Ectodermal cell (in vitro differentiated cells): Measurements from ENCODE around the gene ATRN.

Source experiments
- H3K27ac ChIP-seq: 2 replicates; pipeline ENCODE4 v1.7.0; 2013; ENCODE audit warnings: mild to moderate bottlenecking, low read depth, low read length; ENCODE audit not compliant: insufficient read depth, poor library complexity, severe bottlenecking
- H3K27me3 ChIP-seq: 2 replicates; pipeline ENCODE4 v1.7.0; 2013; ENCODE audit warnings: mild to moderate bottlenecking, low read length; ENCODE audit not compliant: insufficient read depth, control insufficient read depth, poor library complexity, severe bottlenecking
- H3K36me3 ChIP-seq: one replicate; pipeline ENCODE4 v1.7.0; 2013; ENCODE audit warnings: low read length; ENCODE audit not compliant: control insufficient read depth, insufficient read depth
- H3K4me1 ChIP-seq: one replicate; pipeline ENCODE4 v1.7.0; 2013; ENCODE audit warnings: low read length; ENCODE audit not compliant: control insufficient read depth, insufficient read depth
- H3K4me3 ChIP-seq: 2 replicates; pipeline ENCODE4 v1.7.0; 2013; ENCODE audit warnings: low read depth, low read length, control low read depth; ENCODE audit not compliant: insufficient read depth
- H3K9me3 ChIP-seq: 2 replicates; pipeline ENCODE4 v1.7.0; 2013; ENCODE audit warnings: mild to moderate bottlenecking, low read length, moderate library complexity; ENCODE audit not compliant: control insufficient read depth
- WGBS, 2 experiments: methylation state at CpG; one replicate each; pipeline ENCODE4 v1.1.7; 2013; ENCODE audit warnings: missing lambda C conversion rate in 2 of 2; 5-methylcytosine and 5-hydroxymethylcytosine counted together

Gene ATRN

DNA sequence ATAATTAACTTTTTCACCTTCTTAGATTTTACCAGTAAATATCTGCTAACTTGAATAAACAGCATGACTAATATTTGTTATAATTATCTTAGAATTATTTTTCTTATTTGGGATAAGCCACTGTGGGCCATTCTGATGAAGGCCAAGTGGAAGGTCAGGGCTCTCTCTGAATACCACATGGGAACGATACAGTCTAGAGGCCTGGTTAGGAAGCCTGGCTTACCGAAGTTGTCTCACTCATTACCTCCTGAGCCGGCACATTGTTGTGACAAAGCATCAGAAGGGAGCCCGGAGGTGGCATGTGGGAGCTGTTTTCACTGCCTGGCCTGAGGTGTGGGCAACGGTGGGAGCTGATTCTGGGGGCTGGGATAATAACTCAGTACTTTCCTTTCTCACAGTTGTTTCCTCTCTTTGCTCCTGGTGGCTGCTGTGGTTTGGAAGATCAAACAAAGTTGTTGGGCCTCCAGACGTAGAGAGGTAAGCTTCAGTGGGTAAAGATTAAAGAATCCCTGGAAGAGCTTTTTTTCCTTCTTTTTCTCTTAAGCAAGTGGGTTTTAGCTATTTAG, 163.2 kb downstream of the ATRN start:
- Histone ChIP-seq H3K27me3 (no peaks in the 10 kb centered on the region), H3K27ac (no peak overlapping the region), H3K9me3 (no peaks in the 10 kb centered on the region), H3K4me1 (peaks cover 5% of the 10 kb centered on the region), H3K36me3 (no peaks in the 10 kb centered on the region), H3K4me3 (no peak overlapping the region)
- WGBS, 2 experiments: 78 to 84% methylated on average over 6 of the region's 6 CpGs

DNA sequence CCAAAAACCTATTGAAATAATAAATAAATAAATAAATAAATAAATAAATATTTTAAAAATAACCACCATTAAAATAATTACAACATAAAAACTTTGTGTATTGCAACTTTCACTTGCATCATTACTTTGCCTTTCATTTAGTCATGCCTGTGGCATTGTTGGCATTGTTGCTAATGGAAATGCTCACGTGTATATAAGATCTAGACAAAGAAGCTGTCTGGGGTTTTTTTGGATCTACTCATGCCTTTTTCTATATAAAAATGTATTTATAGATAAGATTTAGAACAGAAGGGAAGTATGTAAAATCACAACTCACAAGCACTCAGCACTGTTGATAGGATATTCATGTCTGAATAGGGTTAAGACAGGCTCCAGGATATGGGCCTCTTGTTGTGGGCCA, 164.5 kb downstream of the ATRN start:
- 100% methylated on average over 1 of the region's 1 CpG; no CpG with 5 or more reads in 1 of the 2 experiments for WGBS, 2 experiments
- Histone ChIP-seq H3K4me1 (no peaks in the 10 kb centered on the region), H3K4me3 (no peak overlapping the region)

DNA sequence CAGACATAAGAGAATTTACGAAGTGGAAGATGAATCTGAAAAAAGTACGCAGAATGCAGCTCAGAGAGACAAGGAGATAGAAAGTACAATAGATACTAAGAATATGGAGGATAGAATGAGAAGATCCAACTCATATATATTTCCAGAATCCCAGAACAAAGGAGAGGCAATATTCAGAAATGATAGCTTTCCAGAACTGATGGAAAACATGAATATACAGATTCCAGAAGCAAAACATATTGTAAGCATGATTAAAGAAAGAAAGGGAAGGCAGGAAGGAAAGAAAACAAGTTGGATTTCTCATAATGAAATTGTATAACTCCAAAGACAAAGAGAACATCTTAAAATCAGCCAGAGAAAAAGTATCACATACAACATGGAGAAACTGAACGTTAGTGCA, 169.4 kb downstream of the ATRN start:
- no peaks in the 10 kb centered on the region for H3K9me3 ChIP-seq
- H3K36me3 ChIP-seq: no peaks in the 10 kb centered on the region
- no peaks in the 10 kb centered on the region for H3K27me3 ChIP-seq
- H3K4me1 ChIP-seq: no peaks in the 10 kb centered on the region
- no peak overlapping the region for H3K27ac ChIP-seq
- H3K4me3 ChIP-seq: no peak overlapping the region
- 100% methylated on average over 1 to 3 of the region's 3 CpGs for WGBS, 2 experiments

More for the DNA sequence above, 164.5 kb downstream of the ATRN start:
- no peaks in the 10 kb centered on the region for H3K9me3 ChIP-seq
- no peaks in the 10 kb centered on the region for H3K27me3 ChIP-seq
- no peak overlapping the region for H3K27ac ChIP-seq
- H3K36me3 ChIP-seq: no peaks in the 10 kb centered on the region

DNA sequence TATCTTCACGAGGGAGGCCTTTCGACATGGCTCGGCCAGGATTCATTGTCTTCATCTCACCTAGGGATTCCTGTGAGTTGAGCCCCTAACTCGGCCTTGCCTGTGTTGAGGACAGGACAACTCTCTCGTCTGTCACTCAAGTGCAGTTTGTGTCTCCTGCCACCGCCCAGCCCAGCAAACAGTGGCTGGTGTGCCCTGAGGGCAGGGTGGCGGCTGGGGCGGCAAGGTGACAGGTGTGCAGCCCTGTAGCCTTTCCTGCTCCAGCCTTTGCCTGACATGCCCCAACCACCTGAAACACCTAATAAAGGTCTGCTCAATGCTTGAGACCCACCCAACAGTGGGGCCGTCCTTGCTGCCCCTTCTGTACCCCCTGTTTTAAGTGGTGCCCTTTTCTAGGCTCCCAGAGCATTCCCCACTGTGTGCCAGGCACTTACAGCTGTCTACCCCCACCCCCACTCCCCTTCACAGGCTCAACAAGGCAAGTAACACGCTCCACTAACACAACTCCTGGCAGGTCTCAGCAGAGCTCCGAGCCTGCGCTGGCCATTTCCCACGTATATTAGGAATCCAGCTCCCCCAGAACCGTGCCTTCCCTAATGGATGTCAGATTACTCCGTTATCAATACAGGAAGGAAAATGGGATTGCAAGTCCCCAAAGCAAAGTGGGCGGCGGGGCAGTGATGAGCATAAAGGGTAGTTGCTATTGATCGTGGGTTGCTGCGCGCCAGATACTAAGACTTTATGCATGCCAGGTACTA, 174.7 kb downstream of the ATRN start:
- Histone ChIP-seq H3K27me3 (no peaks in the 10 kb centered on the region), H3K9me3 (no peaks in the 10 kb centered on the region), H3K4me1 (no peaks in the 10 kb centered on the region), H3K4me3 (no peak overlapping the region), H3K27ac (no peak overlapping the region), H3K36me3 (no peaks in the 10 kb centered on the region)
- WGBS, 2 experiments: 93 to 94% methylated on average over 20 of the region's 20 CpGs

DNA sequence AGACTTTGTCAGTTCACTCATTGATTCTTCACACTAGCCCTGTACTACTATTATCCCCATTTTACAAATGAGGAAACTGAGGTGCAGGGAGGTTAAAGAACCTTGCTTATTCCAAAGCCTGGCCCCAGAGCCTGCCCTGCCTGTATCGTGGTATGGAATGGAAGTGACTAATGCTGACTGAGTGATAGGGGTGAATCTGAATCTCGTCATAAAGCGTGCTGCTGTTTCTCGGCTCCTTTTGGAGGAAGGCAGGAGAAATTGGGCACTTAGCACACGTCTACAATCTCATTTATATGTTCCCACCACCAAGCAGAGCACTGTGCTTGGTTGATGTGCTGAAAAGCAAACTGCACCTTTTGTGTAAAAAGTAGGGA, 175.2 kb downstream of the ATRN start:
- H3K4me1 ChIP-seq: no peaks in the 10 kb centered on the region
- H3K4me3 ChIP-seq: no peak overlapping the region
- no peaks in the 10 kb centered on the region for H3K36me3 ChIP-seq
- no peak overlapping the region for H3K27ac ChIP-seq
- no peaks in the 10 kb centered on the region for H3K27me3 ChIP-seq
- H3K9me3 ChIP-seq: no peaks in the 10 kb centered on the region
- WGBS, 2 experiments: 83 to 86% methylated on average over 5 of the region's 5 CpGs

DNA sequence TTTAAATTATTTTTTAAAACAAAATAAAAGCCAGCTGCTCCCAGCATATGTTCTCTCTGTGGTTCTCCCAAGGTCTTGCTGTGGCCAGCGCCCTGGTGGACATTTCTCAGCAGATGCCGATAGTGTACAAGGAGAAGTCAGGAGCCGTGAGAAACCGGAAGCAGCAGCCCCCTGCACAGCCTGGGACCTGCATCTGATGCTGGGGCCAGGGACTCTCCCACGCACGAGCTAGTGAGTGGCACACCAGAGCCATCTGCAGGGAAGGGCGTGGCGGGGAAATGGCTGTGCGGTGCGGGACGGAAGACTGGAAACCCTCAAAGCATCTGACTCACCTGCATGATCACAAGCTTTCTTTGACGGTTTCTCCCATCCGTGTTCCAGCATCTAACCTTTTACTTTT, 175.8 kb downstream of the ATRN start:
- 91 to 93% methylated on average over 13 of the region's 13 CpGs for WGBS, 2 experiments
- Histone ChIP-seq H3K4me3 (no peak overlapping the region), H3K9me3 (no peaks in the 10 kb centered on the region), H3K36me3 (no peaks in the 10 kb centered on the region), H3K4me1 (no peaks in the 10 kb centered on the region), H3K27ac (no peak overlapping the region), H3K27me3 (no peaks in the 10 kb centered on the region)

- H3K9me3 ChIP-seq: no peaks in the 10 kb centered on the region
- no peaks in the 10 kb centered on the region for H3K36me3 ChIP-seq
- no peak overlapping the region for H3K4me3 ChIP-seq
- H3K4me1 ChIP-seq: no peaks in the 10 kb centered on the region
- H3K27me3 ChIP-seq: no peaks in the 10 kb centered on the region
- no peak overlapping the region for H3K27ac ChIP-seq
These were observed 176.7 kb downstream of the ATRN start for GRCh38 chr20:3647473-3647872.

GRCh38 chr20:3648951-3649350, 178.1 kb downstream of the ATRN start:
- no peaks in the 10 kb centered on the region for H3K27me3 ChIP-seq
- WGBS, 2 experiments: 91% methylated on average over 8 of the region's 9 CpGs

GRCh38 chr20:3651204-3651962, 180.6 kb downstream of the ATRN start:
- H3K36me3 ChIP-seq: no peaks in the 10 kb centered on the region
- WGBS, 2 experiments: 90% methylated on average over 9 of the region's 9 CpGs
- no peaks in the 10 kb centered on the region for H3K9me3 ChIP-seq
- no peaks in the 10 kb centered on the region for H3K27me3 ChIP-seq
- no peaks in the 10 kb centered on the region for H3K4me1 ChIP-seq
- H3K27ac ChIP-seq: no peak overlapping the region
- H3K4me3 ChIP-seq: no peak overlapping the region

More at GRCh38 chr20:3648951-3649350, 178.1 kb downstream of the ATRN start:
- H3K4me1 ChIP-seq: no peaks in the 10 kb centered on the region
- no peak overlapping the region for H3K27ac ChIP-seq
- H3K9me3 ChIP-seq: no peaks in the 10 kb centered on the region
- H3K4me3 ChIP-seq: no peak overlapping the region
- H3K36me3 ChIP-seq: no peaks in the 10 kb centered on the region

GRCh38 chr20:3652221-3652620, 181.4 kb downstream of the ATRN start:
- Histone ChIP-seq H3K27me3 (no peaks in the 10 kb centered on the region), H3K36me3 (no peaks in the 10 kb centered on the region), H3K27ac (no peak overlapping the region), H3K9me3 (no peaks in the 10 kb centered on the region), H3K4me3 (no peak overlapping the region), H3K4me1 (no peaks in the 10 kb centered on the region)
- WGBS, 2 experiments: 95% methylated on average over 9 of the region's 9 CpGs
